ENCODE results near the gene COG1. TPM values are rescaled to one million over a fixed set of nuclear protein-coding genes. Genes with fewer than 3 reads are reported as not detected.

Gene COG1
- polyA plus RNA-seq, 1 donor (not counting 4 experiments of a cell fraction or from before 2014, with no cell fraction given): 16.4 TPM

DNA sequence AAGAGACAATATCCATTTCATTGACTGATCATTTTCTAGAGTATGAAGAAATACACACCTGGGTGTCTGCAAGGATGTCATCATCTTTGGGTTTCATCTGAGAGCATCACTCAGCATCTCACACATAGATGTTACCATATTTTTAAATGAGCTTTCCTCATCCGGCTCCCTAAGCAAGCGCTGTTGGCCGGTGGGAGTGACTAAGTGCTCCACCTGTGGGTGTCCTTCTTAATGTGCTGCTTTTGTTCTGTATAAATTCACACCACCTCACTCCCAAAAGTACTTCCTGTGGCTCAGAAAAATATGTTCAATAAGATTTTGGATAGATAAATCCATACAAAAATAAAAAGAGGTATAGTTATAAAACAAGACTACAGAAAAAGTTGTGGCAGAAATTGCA, 20.6 kb upstream of the COG1 start:
- Histone ChIP-seq H3K4me2 (ENCODE audit: control insufficient read depth, extremely low read depth, insufficient read depth, low read depth, low read length) (no peak overlapping the region), H3K36me3 (ENCODE audit: control insufficient read depth in 2 of 2, extremely low read depth in 1 of 2, insufficient read depth in 2 of 2, low read length in 2 of 2) (no peaks in the 10 kb centered on the region), H3K4me3 (ENCODE audit: control insufficient read depth in 2 of 3, extremely low read depth in 1 of 3, insufficient read depth in 2 of 3, low read depth in 1 of 3, low read length in 3 of 3) (no peak overlapping the region), H4K20me1 (ENCODE audit: control insufficient read depth, extremely low read depth, insufficient read depth, low read length) (peaks cover 3% of the 10 kb centered on the region), H3K9me1 (ENCODE audit: control insufficient read depth, extremely low read depth, insufficient read depth, low read length) (no peaks in the 10 kb centered on the region), H3K79me2 (ENCODE audit: control insufficient read depth, insufficient read depth, low read length) (no peaks in the 10 kb centered on the region), H3K9me3 (ENCODE audit: control insufficient read depth, low read depth, low read length) (no peaks in the 10 kb centered on the region), H3K4me1 (ENCODE audit: control insufficient read depth, extremely low read depth, insufficient read depth, low read length) (no peaks in the 10 kb centered on the region), H3K27me3 (ENCODE audit: control insufficient read depth, extremely low read depth, insufficient read depth, low read length) (peaks cover 9% of the 10 kb centered on the region), H2AFZ (ENCODE audit: control insufficient read depth, low read length) (no peak overlapping the region), H3K27ac (ENCODE audit: control insufficient read depth, insufficient read depth, low read length) (no peak overlapping the region), H3K9ac (ENCODE audit: control insufficient read depth, extremely low read depth, insufficient read depth, low read length) (no peak overlapping the region)
- TF ChIP-seq, protein P1, sequence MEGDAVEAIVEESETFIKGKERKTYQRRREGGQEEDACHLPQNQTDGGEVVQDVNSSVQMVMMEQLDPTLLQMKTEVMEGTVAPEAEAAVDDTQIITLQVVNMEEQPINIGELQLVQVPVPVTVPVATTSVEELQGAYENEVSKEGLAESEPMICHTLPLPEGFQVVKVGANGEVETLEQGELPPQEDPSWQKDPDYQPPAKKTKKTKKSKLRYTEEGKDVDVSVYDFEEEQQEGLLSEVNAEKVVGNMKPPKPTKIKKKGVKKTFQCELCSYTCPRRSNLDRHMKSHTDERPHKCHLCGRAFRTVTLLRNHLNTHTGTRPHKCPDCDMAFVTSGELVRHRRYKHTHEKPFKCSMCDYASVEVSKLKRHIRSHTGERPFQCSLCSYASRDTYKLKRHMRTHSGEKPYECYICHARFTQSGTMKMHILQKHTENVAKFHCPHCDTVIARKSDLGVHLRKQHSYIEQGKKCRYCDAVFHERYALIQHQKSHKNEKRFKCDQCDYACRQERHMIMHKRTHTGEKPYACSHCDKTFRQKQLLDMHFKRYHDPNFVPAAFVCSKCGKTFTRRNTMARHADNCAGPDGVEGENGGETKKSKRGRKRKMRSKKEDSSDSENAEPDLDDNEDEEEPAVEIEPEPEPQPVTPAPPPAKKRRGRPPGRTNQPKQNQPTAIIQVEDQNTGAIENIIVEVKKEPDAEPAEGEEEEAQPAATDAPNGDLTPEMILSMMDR (optimal IDR thresholded peaks at IDR 0.05 in 1 of 3, IDR thresholded peaks at IDR 0.05 in 1 of 3, conservative IDR thresholded peaks at IDR 0.05 in 1 of 3; ENCODE audit: extremely low read depth in 1 of 3, insufficient read depth in 2 of 3, low read length in 3 of 3): no peak
- no peak for TF ChIP-seq EZH2 (IDR thresholded peaks at IDR 0.05; ENCODE audit: low read length)
- DNase-seq (ENCODE audit: low read depth, low spot score) (no peak), FAIRE-seq (no peak)
- dilution Hi-C loops (cut with MboI; ENCODE audit: extremely low pct_ligation_motif_present, low sequenced_read_pairs): no loop called here

- Histone ChIP-seq H3K4me3 (ENCODE audit: control insufficient read depth in 2 of 3, extremely low read depth in 1 of 3, insufficient read depth in 2 of 3, low read depth in 1 of 3, low read length in 3 of 3) (no peak overlapping the region), H3K9ac (ENCODE audit: control insufficient read depth, extremely low read depth, insufficient read depth, low read length) (no peak overlapping the region), H3K79me2 (ENCODE audit: control insufficient read depth, insufficient read depth, low read length) (no peaks in the 10 kb centered on the region), H3K36me3 (ENCODE audit: control insufficient read depth in 2 of 2, extremely low read depth in 1 of 2, insufficient read depth in 2 of 2, low read length in 2 of 2) (no peaks in the 10 kb centered on the region), H3K27ac (ENCODE audit: control insufficient read depth, insufficient read depth, low read length) (no peak overlapping the region), H3K9me1 (ENCODE audit: control insufficient read depth, extremely low read depth, insufficient read depth, low read length) (no peaks in the 10 kb centered on the region), H2AFZ (ENCODE audit: control insufficient read depth, low read length) (no peak overlapping the region), H3K27me3 (ENCODE audit: control insufficient read depth, extremely low read depth, insufficient read depth, low read length) (no peaks in the 10 kb centered on the region), H4K20me1 (ENCODE audit: control insufficient read depth, extremely low read depth, insufficient read depth, low read length) (peaks cover 3% of the 10 kb centered on the region), H3K9me3 (ENCODE audit: control insufficient read depth, low read depth, low read length) (no peaks in the 10 kb centered on the region), H3K4me2 (ENCODE audit: control insufficient read depth, extremely low read depth, insufficient read depth, low read depth, low read length) (no peak overlapping the region), H3K4me1 (ENCODE audit: control insufficient read depth, extremely low read depth, insufficient read depth, low read length) (no peaks in the 10 kb centered on the region)
- FAIRE-seq (no peak), DNase-seq (ENCODE audit: low read depth, low spot score) (no peak)
- no peak for TF ChIP-seq EZH2 (IDR thresholded peaks at IDR 0.05; ENCODE audit: low read length)
- TF ChIP-seq, protein P1 (optimal IDR thresholded peaks at IDR 0.05 in 1 of 3, IDR thresholded peaks at IDR 0.05 in 1 of 3, conservative IDR thresholded peaks at IDR 0.05 in 1 of 3; ENCODE audit: extremely low read depth in 1 of 3, insufficient read depth in 2 of 3, low read length in 3 of 3): no peak
- dilution Hi-C loops (cut with MboI; ENCODE audit: extremely low pct_ligation_motif_present, low sequenced_read_pairs): no loop called here
These were observed 18.7 kb upstream of the COG1 start for GRCh38 chr17:73174126-73174525.
